Upper lobe of left lung (tissue), 4 donors: ENCODE results near the gene TMEM184A.

Experiments
- CTCF ChIP-seq, 6 experiments: fragments of 450-650 bp in 4 of 6; fragments of 200-600 bp in 2 of 6; sonication (generic) in 2 of 6; IDR thresholded peaks; one replicate each; pipeline ENCODE4 v1.5.1; 2016 to 2019; ENCODE audit warnings: antibody characterized with exemption in 6 of 6
- EP300 ChIP-seq, 4 donors: sonication (generic); formaldehyde crosslinking; IDR thresholded peaks; one replicate each; pipeline ENCODE4 v1.5.1; 2017; ENCODE audit warnings: antibody characterized with exemption in 4 of 4, control low read depth in 2 of 4
- POLR2A ChIP-seq, 4 donors: fragments of 450-650 bp; IDR thresholded peaks; one replicate each; pipeline ENCODE4 v1.5.1; 2016 to 2017; ENCODE audit warnings: antibody characterized with exemption in 4 of 4, mild to moderate bottlenecking in 2 of 4
- POLR2AphosphoS5 ChIP-seq, 2 donors: sonication (generic); formaldehyde crosslinking; IDR thresholded peaks; one replicate each; pipeline ENCODE4 v1.5.1; 2017; ENCODE audit warnings: antibody characterized with exemption in 2 of 2

- TF ChIP-seq CTCF (IDR thresholded peaks at IDR 0.05), result no peak
- TF ChIP-seq POLR2AphosphoS5 (IDR thresholded peaks at IDR 0.05), result no peak
- no peak for TF ChIP-seq POLR2A (IDR thresholded peaks at IDR 0.05)
- TF ChIP-seq EP300 (IDR thresholded peaks at IDR 0.05), result no peak
Measured at GRCh38 chr7:1576521-1577253, 20.7 kb upstream of the TMEM184A start.
